Ascending aorta (tissue), 2 donors: ENCODE data around the gene RPIA. TPM values are rescaled to one million over a fixed set of nuclear protein-coding genes. Genes with fewer than 3 reads are reported as not detected.

Source experiments
- DNase-seq, 2 donors: peaks; one replicate each; pipeline ENCODE4 v3.0.0-alpha.2; 2019; ENCODE audit warnings: low spot score in 2 of 2
- H3K27ac ChIP-seq, 2 donors: fragments of 200-600 bp; sonication (generic); one replicate each; pipeline ENCODE4 v1.5.1; 2016 to 2017; ENCODE audit warnings: mild to moderate bottlenecking in 1 of 2
- H3K27me3 ChIP-seq: fragments of 200-600 bp; sonication (generic); one replicate; pipeline ENCODE4 v1.5.1; 2017
- H3K36me3 ChIP-seq, 2 donors: fragments of 200-600 bp; sonication (generic); one replicate each; pipeline ENCODE4 v1.5.1; 2016
- H3K4me1 ChIP-seq, 2 donors: fragments of 200-600 bp; sonication (generic); one replicate each; pipeline ENCODE4 v1.5.1; 2016 to 2017; ENCODE audit warnings: mild to moderate bottlenecking in 1 of 2
- H3K4me3 ChIP-seq, 2 donors: fragments of 200-600 bp; sonication (generic); one replicate each; pipeline ENCODE4 v1.5.1; 2016 to 2017; ENCODE audit warnings: mild to moderate bottlenecking in 1 of 2
- H3K9me3 ChIP-seq, 2 donors: fragments of 200-600 bp; sonication (generic); one replicate each; pipeline ENCODE4 v1.5.1; 2016
- CTCF ChIP-seq, 3 experiments: fragments of 200-600 bp in 2 of 3; fragments of 450-650 bp in 1 of 3; sonication (generic) in 2 of 3; IDR thresholded peaks; one replicate each; pipeline ENCODE4 v1.5.1; 2016 to 2019; ENCODE audit warnings: antibody characterized with exemption in 3 of 3, mild to moderate bottlenecking in 1 of 3, moderate library complexity in 1 of 3
- intact Hi-C: fragments of 100-400 bp; cut with DNase I; formaldehyde crosslinking; loops from one replicate; pipeline ENCODE4 v1.15.1; 2023
- total RNA-seq: library from RNA; depleted of rRNA; stranded (reverse); fragments of >200 nt; gene quantifications from one replicate; pipeline ENCODE4 v1.1.0, GENCODE V29; 2016

Gene RPIA
- total RNA-seq, 1 donor from 2014 or later = 4.4 TPM

- no peak overlapping the region for H3K4me3 ChIP-seq
- DNase-seq = no peak
- intact Hi-C loops = no loop called here
- H3K9me3 ChIP-seq = no peaks in the 10 kb centered on the region
- H3K36me3 ChIP-seq = peaks cover 0 to 3% of the 10 kb centered on the region in 2 donors
- H3K4me1 ChIP-seq = no peaks in the 10 kb centered on the region
- no peak for TF ChIP-seq CTCF (IDR thresholded peaks at IDR 0.05)
- no peak overlapping the region for H3K27ac ChIP-seq
- no peaks in the 10 kb centered on the region for H3K27me3 ChIP-seq
Observed at GRCh38 chr2:88724643-88725332, 33.3 kb downstream of the RPIA start.

- Histone ChIP-seq H3K27ac (no peak overlapping the region), H3K4me3 (no peak overlapping the region), H3K27me3 (no peaks in the 10 kb centered on the region), H3K9me3 (no peaks in the 10 kb centered on the region), H3K4me1 (no peaks in the 10 kb centered on the region), H3K36me3 (peaks cover 0 to 3% of the 10 kb centered on the region in 2 donors)
- intact Hi-C loops = no loop called here
- no peak for DNase-seq
- TF ChIP-seq CTCF (IDR thresholded peaks at IDR 0.05) = no peak
Observed at GRCh38 chr2:88729061-88729745, 37.7 kb downstream of the RPIA start.

GRCh38 chr2:88733155-88733902 is 41.9 kb downstream of the RPIA start:
- Histone ChIP-seq H3K27ac (no peak overlapping the region), H3K9me3 (no peaks in the 10 kb centered on the region), H3K27me3 (no peaks in the 10 kb centered on the region), H3K4me1 (no peaks in the 10 kb centered on the region), H3K4me3 (no peak overlapping the region), H3K36me3 (peaks cover 22% of the 10 kb centered on the region in 2 donors)
- no peak for TF ChIP-seq CTCF (IDR thresholded peaks at IDR 0.05)
- no peak for DNase-seq
- intact Hi-C loops = no loop called here

GRCh38 chr2:88735133-88735532 is 43.7 kb downstream of the RPIA start:
- no peak overlapping the region for H3K27ac ChIP-seq
- H3K4me3 ChIP-seq = no peak overlapping the region
- no peak for DNase-seq
- no peaks in the 10 kb centered on the region for H3K4me1 ChIP-seq
- TF ChIP-seq CTCF (IDR thresholded peaks at IDR 0.05) = no peak
- H3K36me3 ChIP-seq = peaks cover 19 to 22% of the 10 kb centered on the region in 2 donors
- intact Hi-C loops = no loop called here
- H3K9me3 ChIP-seq = no peaks in the 10 kb centered on the region
- H3K27me3 ChIP-seq = no peaks in the 10 kb centered on the region

GRCh38 chr2:88735853-88736252 is 44.4 kb downstream of the RPIA start:
- no peak for TF ChIP-seq CTCF (IDR thresholded peaks at IDR 0.05)
- Histone ChIP-seq H3K27me3 (no peaks in the 10 kb centered on the region), H3K9me3 (no peaks in the 10 kb centered on the region), H3K4me1 (no peaks in the 10 kb centered on the region), H3K4me3 (no peak overlapping the region), H3K36me3 (peaks cover 22 to 25% of the 10 kb centered on the region in 2 donors), H3K27ac (no peak overlapping the region)
- DNase-seq = no peak
- intact Hi-C loops = no loop called here
